Spleen (tissue), 11 donors: ENCODE data around the gene TRAPPC11. TPM values are rescaled to one million over a fixed set of nuclear protein-coding genes. Genes with fewer than 3 reads are reported as not detected.
A peak's percentile ranks its signal among the peaks of the same experiment; 100 is the strongest.

Experiments
- DNase-seq: peaks from one replicate; pipeline ENCODE4 v3.0.0-alpha.2; 2020
- H3K27ac ChIP-seq, 8 donors: fragments of 200-600 bp; sonication (generic) in 7 of 8; 1 replicate in 4 of 8; 2 replicates in 4 of 8; pipeline versions ENCODE4 v1.5.0 to v1.8.0; 2016 to 2021; ENCODE audit warnings: inconsistent platforms in 4 of 8, mild to moderate bottlenecking in 4 of 8, moderate library complexity in 1 of 8
- H3K27me3 ChIP-seq, 7 donors: fragments of 200-600 bp; sonication (generic) in 6 of 7; replicated peaks in 1 of 7; 1 replicate in 4 of 7; 2 replicates in 3 of 7; pipeline versions ENCODE4 v1.5.0 to v1.8.0; 2016 to 2021; ENCODE audit warnings: inconsistent platforms in 3 of 7, mild to moderate bottlenecking in 1 of 7
- H3K36me3 ChIP-seq, 6 donors: fragments of 200-600 bp; sonication (generic) in 5 of 6; 1 replicate in 4 of 6; 2 replicates in 2 of 6; pipeline versions ENCODE4 v1.5.0 to v1.8.0; 2016 to 2021; ENCODE audit warnings: inconsistent platforms in 2 of 6
- H3K4me1 ChIP-seq, 6 donors: fragments of 200-600 bp; sonication (generic) in 5 of 6; 1 replicate in 3 of 6; 2 replicates in 3 of 6; pipeline versions ENCODE4 v1.5.0 to v1.8.0; 2016 to 2021; ENCODE audit warnings: inconsistent platforms in 3 of 6
- H3K4me3 ChIP-seq, 8 donors: fragments of 200-600 bp; sonication (generic) in 7 of 8; 1 replicate in 4 of 8; 2 replicates in 4 of 8; pipeline versions ENCODE4 v1.5.0 to v1.8.0; 2016 to 2021; ENCODE audit warnings: inconsistent platforms in 4 of 8, mild to moderate bottlenecking in 4 of 8, moderate library complexity in 2 of 8
- H3K9me3 ChIP-seq, 8 donors: fragments of 200-600 bp; sonication (generic) in 7 of 8; 1 replicate in 4 of 8; 2 replicates in 4 of 8; pipeline versions ENCODE4 v1.5.0 to v1.8.0; 2016 to 2021; ENCODE audit warnings: inconsistent platforms in 4 of 8
- CTCF ChIP-seq, 11 experiments: fragments of 200-600 bp in 7 of 11; fragments of 450-650 bp in 4 of 11; sonication (generic) in 4 of 11; IDR thresholded peaks in 8 of 11; conservative IDR thresholded peaks in 3 of 11; 1 replicate in 7 of 11; 2 replicates in 4 of 11; pipeline versions ENCODE4 v1.4.0 to v1.8.0; 2016 to 2021; ENCODE audit warnings: antibody characterized with exemption in 11 of 11, inconsistent platforms in 4 of 11, mild to moderate bottlenecking in 1 of 11
- POLR2A ChIP-seq, 3 donors: fragments of 450-650 bp; IDR thresholded peaks; one replicate each; pipeline ENCODE4 v1.5.1; 2017; ENCODE audit warnings: antibody characterized with exemption in 3 of 3, mild to moderate bottlenecking in 1 of 3
- POLR2AphosphoS5 ChIP-seq, 3 donors: sonication (generic); formaldehyde crosslinking; IDR thresholded peaks; one replicate each; pipeline ENCODE4 v1.5.1; 2017; ENCODE audit warnings: antibody characterized with exemption in 3 of 3
- WGBS, 5 donors: extraction: QIAGEN DNeasy Blood & Tissue Kit in 3 of 5; methylation state at CpG; one replicate each; pipeline versions ENCODE4 v1.1.5 to v1.1.7; 2013 to 2018; 5-methylcytosine and 5-hydroxymethylcytosine counted together
- intact Hi-C: fragments of 100-400 bp; cut with DNase I; formaldehyde crosslinking; loops from one replicate; pipeline ENCODE4 v1.15.0; 2023; ENCODE audit warnings: low total_unique reads
- polyA plus RNA-seq, 3 donors: library from polyadenylated mRNA; stranded (reverse); fragments of 200-250 nt; gene quantifications; one replicate each; pipeline ENCODE4 v1.2.1, GENCODE V29; 2013
- total RNA-seq, 7 donors: library from RNA; depleted of rRNA in 3 of 7; stranded (reverse); fragments of >200 nt in 3 of 7; fragmentation: NEBNext Ultra II Directional in 4 of 7; extraction: Animal tissue kit (Norgen Biotek cat#: 25700) in 4 of 7; gene quantifications; one replicate each; pipeline versions ENCODE4 v1.1.0 to v1.2.1, GENCODE V29; 2016 to 2021
- donor health status: healthy with polysubstance abuse.
- donor health status: DM: no; HTN: no; CAD: no; lungs with moderate emphysema.
- donor health status: DM: no; HTN: no; CAD: no.
- donor health status: Bipolar disorder and iron deficiency.
- donor health status: healthy.
- donor health status: DM: no; HTN: no; CAD: no.
- donor health status: DM: yes; HTN: yes; CAD: no.

Gene TRAPPC11
- total and polyA plus RNA-seq, 10 donors, result 14.3 to 72.2 (median 42.3) TPM

- no peaks in the 10 kb centered on the region for H3K27me3 ChIP-seq
- peaks cover 26 to 59% (median 33%) of the 10 kb centered on the region in 6 donors for H3K4me1 ChIP-seq
- intact Hi-C loops, result loop anchor here (10.0 kb wide), 1 partner anchor 154 kb away; the partner anchor contains the start of gene ING2
- WGBS, 5 donors, result 0 to 1% (median 0%) methylated on average over 23 to 38 of the region's 39 CpGs
- peak; percentile 90 for DNase-seq
- peak overlapping the region; percentile 92 to 97 (median 96) for H3K27ac ChIP-seq
- peaks cover 0 to 26% (median under 1%) of the 10 kb centered on the region in 6 donors for H3K36me3 ChIP-seq
- peak overlapping the region; percentile 61 to 91 (median 74) for H3K4me3 ChIP-seq
- no peaks in the 10 kb centered on the region for H3K9me3 ChIP-seq
- peak in 1 of 11 experiments; percentile 3 for TF ChIP-seq CTCF (IDR thresholded peaks at IDR 0.05 in 8 of 11, conservative IDR thresholded peaks at IDR 0.05 in 3 of 11)
- TF ChIP-seq POLR2A (IDR thresholded peaks at IDR 0.05), result no peak
Measured at GRCh38 chr4:183658362-183659028, 598 bp upstream of the TRAPPC11 start.

- TF ChIP-seq POLR2AphosphoS5 (IDR thresholded peaks at IDR 0.05) (no peak), POLR2A (IDR thresholded peaks at IDR 0.05) (no peak), CTCF (IDR thresholded peaks at IDR 0.05 in 8 of 11, conservative IDR thresholded peaks at IDR 0.05 in 3 of 11) (no peak)
- peak overlapping the region; percentile 61 to 91 (median 74) for H3K4me3 ChIP-seq
- H3K4me1 ChIP-seq, result peaks cover 26 to 59% (median 33%) of the 10 kb centered on the region in 6 donors
- no peaks in the 10 kb centered on the region for H3K27me3 ChIP-seq
- peaks cover 0 to 25% (median 7%) of the 10 kb centered on the region in 6 donors for H3K36me3 ChIP-seq
- peak overlapping the region; percentile 92 to 97 (median 96) for H3K27ac ChIP-seq
- WGBS, 5 donors, result 6 to 13% (median 8%) methylated on average over 10 of the region's 10 CpGs
- no peak for DNase-seq
- intact Hi-C loops, result loop anchor here (10.0 kb wide), 1 partner anchor 155 kb away; the partner anchor contains the start of gene ING2
- H3K9me3 ChIP-seq, result no peaks in the 10 kb centered on the region
Measured at GRCh38 chr4:183659872-183660242, 764 bp downstream of the TRAPPC11 start.

GRCh38 chr4:183666088-183666487 lies 7.0 kb downstream of the TRAPPC11 start:
- Histone ChIP-seq H3K4me3 (no peak overlapping the region), H3K27ac (no peak overlapping the region), H3K4me1 (peaks cover under 1 to 19% (median 4%) of the 10 kb centered on the region in 6 donors), H3K27me3 (no peaks in the 10 kb centered on the region), H3K9me3 (no peaks in the 10 kb centered on the region), H3K36me3 (peaks cover 0 to 79% (median 60%) of the 10 kb centered on the region in 6 donors)
- intact Hi-C loops, result no loop called here
- DNase-seq, result no peak
- TF ChIP-seq POLR2AphosphoS5 (IDR thresholded peaks at IDR 0.05) (no peak), CTCF (IDR thresholded peaks at IDR 0.05 in 8 of 11, conservative IDR thresholded peaks at IDR 0.05 in 3 of 11) (no peak), POLR2A (IDR thresholded peaks at IDR 0.05) (no peak)
- WGBS, 5 donors, result 93 to 100% (median 97%) methylated on average over 1 of the region's 1 CpG

GRCh38 chr4:183670251-183670650 lies 11.2 kb downstream of the TRAPPC11 start:
- 77 to 91% (median 83%) methylated on average over 3 of the region's 3 CpGs for WGBS, 5 donors
- intact Hi-C loops, result no loop called here
- H3K4me3 ChIP-seq, result no peak overlapping the region
- TF ChIP-seq POLR2AphosphoS5 (IDR thresholded peaks at IDR 0.05), result no peak
- no peak for TF ChIP-seq POLR2A (IDR thresholded peaks at IDR 0.05)
- TF ChIP-seq CTCF (IDR thresholded peaks at IDR 0.05 in 8 of 11, conservative IDR thresholded peaks at IDR 0.05 in 3 of 11), result no peak
- no peaks in the 10 kb centered on the region for H3K4me1 ChIP-seq
- DNase-seq, result no peak
- peaks cover 0 to 100% (median 66%) of the 10 kb centered on the region in 6 donors for H3K36me3 ChIP-seq
- no peak overlapping the region for H3K27ac ChIP-seq
- no peaks in the 10 kb centered on the region for H3K27me3 ChIP-seq
- no peaks in the 10 kb centered on the region for H3K9me3 ChIP-seq
